Right lung (tissue), 5 donors: ENCODE results near the gene HELZ. TPM values are rescaled to one million over a fixed set of nuclear protein-coding genes. Genes with fewer than 3 reads are reported as not detected.
"Not testable (repeated sequence)": the region's sequence is repeated elsewhere in the genome, so short reads cannot be mapped to it uniquely, and the experiment has no call there.

Experiments used
- DNase-seq, 2 donors: peaks; one replicate each; pipeline ENCODE4 v3.0.0-alpha.2; 2013
- polyA plus RNA-seq, 5 donors: library from polyadenylated mRNA; unstranded; fragments of 120-200 nt; gene quantifications; one replicate each; pipeline versions ENCODE4 v1.2.1 to v1.2.3, GENCODE V29; 2013; ENCODE audit warnings: inconsistent platforms in 1 of 5, low replicate concordance in 1 of 5; ENCODE audit not compliant: insufficient read length in 5 of 5, insufficient read depth in 1 of 5

HELZ gene
- polyA plus RNA-seq, 5 donors, result 17.6 to 39.7 (median 35.7) TPM

DNA sequence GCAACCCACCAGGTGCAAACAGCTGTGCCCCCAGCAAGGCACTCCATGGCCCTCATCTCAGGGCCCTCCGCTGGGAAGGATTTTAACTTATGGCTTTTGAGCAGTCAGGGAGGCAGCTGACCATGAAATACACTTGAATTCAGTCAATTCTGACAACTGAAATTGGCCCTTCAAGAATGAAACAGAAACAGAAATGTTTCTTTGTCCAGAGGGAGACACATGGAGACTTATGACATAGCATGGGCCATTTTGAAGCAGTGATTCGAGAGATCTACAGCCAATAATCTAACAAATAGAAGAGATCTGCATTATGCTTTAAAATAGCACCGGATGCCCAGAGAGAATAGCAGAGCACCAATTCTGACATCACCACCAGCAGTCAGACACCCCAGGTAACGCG, 193.2 kb downstream of the HELZ start:
- no peak for DNase-seq

DNA sequence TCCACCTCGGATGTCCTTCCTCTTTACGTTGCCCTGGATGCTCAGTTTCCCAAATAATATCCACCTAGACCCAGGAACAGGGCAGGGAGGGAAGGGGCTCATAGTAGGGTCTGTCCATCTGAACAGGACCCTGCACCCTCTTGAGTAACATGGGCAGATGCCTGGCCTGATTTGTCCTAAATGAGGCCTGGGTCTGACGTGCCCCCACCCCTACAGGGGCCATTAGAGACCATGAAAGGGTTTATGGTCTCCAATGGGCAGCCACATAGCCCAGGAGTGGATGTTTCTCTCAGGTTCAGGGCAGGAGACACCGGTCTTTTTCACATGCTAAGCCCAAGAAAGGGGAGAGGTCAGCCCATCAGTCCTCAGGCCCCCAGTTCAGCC, 193.8 kb downstream of the HELZ start:
- no peak for DNase-seq

DNA sequence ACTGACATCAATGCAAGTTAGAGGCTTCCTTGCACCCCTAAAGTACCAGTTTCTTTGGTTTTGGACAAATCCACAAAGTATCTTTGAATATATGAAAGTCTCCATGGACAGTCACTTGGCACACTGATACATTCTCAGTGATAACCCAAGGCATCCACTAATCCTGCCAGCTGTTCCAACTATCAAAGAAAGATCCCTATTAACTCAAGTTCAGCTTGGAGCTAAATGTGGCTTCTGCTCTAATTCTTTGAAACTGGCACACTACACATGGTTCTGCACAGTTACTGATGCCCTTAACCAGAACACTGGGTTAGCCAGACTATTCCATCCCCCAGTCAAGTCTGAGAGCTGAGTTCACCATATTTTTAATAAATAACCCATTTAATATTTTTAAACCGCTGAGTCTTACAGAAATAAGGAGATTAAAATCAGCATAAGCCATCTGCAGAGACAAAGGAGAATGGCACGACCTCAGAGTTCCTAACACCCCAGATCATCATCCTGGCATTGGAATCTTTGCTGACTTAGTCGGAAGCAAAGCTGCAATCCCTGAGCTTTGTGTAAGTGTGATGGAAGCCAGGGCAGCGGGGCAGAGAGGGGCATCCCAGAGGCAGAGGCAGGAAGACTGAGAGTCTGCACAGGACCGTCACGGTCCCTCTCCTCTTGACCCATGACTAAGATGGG, 194.4 kb downstream of the HELZ start:
- no peak for DNase-seq

DNA sequence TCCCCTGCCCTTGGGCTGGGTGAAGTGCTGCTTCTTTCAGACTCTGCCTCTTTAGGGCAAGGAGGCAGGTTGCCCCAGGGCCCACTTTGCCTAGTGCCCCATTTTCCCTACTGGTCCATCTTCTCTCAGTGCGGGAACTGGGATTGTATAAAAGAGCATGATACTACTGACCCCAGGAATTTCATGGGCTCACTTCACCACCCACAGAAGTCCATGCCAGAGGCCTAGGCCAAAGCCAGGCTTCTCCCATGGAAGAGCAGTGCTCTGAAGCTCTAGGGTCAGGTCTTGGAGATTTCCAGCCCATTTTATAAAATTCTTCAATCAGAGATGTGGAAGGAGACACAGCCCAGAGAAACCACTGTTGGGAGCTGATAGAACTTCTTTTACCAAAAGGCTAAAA, 194.9 kb downstream of the HELZ start:
- no peak for DNase-seq

DNA sequence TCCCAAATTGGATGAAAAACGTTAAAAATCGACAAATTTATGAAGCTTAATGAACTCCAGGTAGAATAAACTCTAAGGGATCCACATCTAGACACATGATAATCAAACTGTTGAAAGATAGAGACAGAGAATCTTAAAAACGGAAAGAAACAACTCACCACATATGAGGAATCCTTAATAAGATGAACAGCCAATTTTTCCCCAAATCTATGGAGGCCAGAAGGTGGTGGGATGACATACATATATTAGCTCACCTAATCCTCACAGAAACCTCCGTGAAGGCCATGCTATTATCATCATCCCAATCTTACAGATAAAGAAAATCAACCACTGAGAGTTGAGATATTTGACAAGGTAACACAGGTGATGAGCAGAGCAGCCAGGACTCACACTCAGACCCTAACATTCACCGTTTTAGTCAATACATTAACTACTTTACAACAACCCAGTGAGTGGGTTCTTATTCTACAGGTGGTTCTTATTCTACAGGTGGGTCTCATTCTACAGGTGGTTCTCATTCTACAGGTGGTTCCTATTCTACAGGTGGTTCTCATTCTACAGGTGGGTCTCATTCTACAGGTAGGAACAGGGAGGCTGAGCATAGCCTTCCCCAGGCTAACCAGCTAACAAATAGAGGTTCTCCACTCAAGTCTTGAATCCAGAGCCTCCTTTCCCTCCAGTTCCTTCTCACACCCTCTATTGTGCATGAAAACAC, 195.8 kb downstream of the HELZ start:
- DNase-seq, result no peak

DNA sequence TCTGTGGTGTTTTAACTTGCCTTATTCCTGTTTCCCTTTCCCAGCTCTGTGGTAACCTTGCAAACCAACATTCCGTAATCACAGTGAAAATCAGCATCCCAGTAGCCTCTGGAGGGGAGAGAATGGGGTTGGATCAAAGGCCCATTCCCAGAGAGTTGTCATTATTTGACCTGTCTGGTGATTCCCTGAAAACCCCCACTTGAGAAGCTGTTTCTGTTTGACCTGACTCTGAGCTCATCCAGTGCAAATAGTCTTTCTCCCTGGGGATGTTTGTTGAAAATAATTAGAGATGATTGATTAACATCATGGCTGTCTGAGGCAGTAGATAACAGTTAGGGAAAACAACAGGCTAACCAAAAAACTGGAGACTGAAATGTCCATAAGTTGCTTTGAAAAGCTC, 197.6 kb downstream of the HELZ start:
- DNase-seq, result no peak

DNA sequence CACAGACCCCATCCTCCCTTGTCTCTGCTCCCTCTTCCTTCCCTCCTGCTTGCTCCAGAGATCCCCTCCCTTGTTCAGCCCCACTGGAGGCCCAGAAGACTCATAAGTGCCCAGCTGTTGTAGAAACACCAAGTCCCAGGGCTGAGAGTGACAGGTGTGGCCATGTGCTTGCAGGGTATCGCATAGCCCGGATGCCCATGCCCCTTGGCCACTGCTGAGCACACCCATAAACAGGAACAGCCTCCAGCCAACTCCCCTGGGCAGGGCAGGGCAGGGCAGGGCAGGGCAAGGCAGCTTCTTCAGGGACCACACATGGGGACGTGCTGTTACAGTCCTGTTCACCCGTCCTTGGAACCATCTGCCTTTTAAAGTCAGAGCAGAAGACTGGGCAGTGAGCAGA, 198.6 kb downstream of the HELZ start:
- no peak for DNase-seq

DNA sequence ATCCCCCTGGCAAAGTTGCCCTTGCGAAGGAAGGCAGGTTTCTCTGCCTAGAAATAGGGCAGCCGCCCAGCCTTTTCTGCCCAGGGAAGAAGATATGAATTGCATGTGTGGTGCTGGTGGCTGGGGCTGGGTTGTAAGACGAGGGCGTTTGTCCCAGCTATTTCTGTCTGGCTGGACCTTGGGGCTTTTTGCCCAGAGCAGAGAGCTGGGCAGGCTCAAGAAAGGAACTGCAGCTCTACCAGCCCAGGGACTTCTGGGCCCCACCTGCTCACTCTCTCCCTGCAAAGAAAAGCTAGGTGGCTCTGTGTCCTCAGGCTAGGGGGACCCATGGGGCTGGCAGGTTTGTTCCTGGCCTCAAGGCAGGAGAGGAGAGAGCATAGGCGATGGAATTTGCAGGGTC, 200.1 kb downstream of the HELZ start:
- DNase-seq, result no peak

DNA sequence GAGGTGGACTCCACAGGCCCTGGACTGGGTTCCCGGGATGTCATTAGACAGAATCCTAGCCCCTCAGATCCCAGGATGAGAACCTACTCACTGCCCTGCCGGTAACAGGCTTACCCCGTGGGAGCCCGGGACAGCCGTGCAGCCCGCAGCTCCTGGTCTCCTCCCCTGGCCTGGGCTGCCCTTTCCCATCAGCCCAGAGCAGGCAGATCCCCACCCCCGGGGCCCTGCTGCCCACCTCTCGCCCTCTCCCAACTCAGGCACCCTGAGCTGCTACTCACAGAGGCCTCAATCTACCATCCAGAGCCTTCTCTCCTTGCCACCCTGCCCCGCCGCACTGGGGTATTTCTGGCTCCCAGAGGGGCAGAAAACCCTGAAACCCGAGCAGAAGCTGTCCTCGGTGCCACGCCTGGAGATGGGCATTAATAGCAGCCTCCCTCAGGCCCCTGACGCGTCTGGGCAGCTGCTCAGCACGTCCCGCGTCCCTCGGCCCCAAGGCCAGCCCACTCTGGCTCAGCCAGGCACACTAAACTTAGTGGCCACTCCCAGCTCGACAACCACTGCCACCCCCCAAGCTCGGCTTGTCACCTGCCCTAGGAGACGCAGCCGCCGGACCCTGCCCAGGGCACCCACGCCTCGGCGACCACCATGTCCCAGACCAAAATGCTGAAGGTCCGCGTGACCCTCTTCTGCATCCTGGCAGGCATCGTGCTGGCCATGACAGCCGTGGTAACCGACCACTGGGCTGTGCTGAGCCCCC, 200.8 kb downstream of the HELZ start, which contains the start of gene CACNG1:
TSS of gene CACNG1 (plus strand) at position 539 of the 757 bp plus-strand sequence. CDS start at position 646, 107 bp downstream.
- DNase-seq, result no peak

DNA sequence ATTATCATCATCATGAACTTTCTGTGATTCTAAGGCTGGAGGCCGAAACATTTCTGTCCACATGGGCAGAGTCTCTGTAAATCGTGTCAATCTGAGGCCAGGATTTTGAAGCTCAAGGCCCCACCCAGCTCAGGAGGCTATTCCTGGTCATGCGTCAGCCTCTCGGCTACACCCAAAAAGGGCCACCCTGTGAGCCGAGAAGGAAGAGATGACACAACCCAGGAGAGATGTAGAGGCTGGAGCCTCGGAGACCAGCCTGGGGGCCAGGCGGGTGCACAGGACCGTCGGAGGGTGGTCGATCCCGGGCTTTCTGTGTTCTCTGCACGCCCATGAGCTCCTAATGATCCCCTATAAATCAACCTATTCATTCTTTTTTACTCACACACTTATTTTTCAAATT, 201.7 kb downstream of the HELZ start:
- no peak for DNase-seq

DNA sequence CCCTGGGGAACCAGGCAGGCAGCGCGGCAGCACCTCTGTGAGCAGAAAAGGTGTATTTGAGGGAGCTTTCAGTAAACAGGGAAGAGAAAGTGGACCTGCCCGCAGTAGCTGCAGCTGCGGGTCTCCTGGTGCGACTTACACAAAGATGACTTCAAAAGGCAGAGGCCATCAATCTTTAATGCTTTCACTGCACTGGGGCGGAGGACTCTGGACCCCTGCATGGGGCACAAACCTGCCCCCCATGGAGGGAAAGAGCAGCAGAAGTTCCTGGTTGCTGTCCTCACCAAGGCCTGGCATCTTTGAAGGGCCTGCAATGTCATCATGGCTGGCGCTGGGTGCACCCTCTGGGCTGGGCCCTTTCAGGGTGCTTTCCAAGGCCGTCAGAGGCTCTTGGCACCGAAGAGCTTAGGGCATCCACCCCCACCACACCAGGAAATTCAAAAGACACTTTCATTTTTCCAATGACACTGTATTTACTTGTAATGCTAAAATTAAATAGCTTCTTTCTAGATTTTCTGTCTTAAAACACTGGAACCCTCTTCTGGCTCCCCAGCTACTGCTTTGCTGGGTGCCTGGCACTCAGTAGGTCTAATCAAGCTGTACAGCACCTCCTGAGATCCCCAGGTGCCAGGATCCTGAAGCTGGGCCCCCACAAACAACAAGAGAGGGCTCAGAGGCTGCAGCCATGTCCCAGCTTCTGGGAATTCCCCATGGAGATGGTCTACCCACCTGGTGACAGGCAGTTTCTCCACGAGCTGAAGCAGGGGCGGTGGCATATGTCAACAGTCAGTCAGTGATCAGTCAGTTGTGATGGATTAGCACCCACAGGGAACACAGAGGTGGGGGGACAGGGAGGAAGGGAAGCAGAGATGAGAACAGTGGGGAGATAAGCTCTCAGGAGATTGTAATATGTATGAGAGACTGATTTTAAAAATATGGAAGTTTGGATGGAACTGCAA, 202.8 kb downstream of the HELZ start:
- DNase-seq, result no peak

DNA sequence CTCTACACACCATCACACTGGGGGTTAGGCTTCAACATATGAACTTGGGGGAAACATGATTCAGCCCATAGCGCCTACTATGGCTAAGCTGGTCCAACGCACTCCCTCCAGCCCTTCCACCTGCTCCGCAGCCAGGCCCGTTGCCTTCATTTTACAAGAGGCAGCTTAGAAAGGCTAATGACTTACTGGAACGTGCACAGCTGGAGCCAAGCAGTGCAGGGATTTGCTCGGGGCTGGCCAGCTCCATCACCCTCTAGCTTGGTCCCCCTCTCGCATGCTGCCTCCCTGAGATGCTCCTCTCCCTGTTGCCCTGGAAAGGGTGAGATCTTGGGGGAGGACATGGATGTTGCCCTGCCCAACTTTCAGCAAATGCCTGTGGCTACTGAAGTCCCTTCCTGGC, 203.5 kb downstream of the HELZ start:
- DNase-seq, result no peak

DNA sequence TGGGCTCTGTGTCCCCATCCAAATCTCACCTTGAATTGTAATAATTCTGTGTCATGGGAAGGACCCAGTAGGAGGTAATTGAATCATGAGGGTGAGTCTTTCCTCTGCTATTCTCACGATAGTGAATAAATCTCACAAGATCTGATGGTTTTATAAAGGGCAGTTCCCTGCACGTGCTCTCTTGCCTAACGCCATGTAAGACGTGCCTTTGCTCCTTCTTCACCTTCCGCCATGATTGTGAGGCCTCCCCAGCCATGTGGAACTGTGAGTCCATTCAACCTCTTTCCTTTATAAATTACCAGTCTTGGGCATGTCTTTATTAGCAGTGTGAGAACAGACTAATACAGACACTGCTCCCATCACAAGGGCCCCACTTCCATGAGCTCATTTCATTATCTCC, 203.9 kb downstream of the HELZ start:
- not testable (repeated sequence) for DNase-seq

DNA sequence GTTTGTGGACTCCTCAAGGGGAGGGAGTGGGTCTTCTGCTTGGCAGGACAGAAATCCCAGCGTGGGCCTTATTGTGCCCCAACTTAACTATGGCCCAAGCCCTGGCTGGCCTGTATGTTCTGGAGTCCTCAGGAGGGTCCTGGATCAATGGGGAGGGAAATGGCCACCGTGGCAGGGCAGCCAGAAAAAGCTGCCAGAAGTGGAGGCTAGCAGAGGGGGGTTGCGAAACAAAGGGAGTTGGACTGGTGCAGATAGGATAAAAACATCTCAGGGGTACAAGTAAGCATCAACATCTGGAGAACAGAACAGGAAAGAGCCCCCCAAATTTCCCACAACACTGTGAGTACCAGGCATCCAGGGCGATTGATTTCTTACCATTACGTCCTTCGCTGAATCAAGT, 204.3 kb downstream of the HELZ start:
- DNase-seq, result no peak

DNA sequence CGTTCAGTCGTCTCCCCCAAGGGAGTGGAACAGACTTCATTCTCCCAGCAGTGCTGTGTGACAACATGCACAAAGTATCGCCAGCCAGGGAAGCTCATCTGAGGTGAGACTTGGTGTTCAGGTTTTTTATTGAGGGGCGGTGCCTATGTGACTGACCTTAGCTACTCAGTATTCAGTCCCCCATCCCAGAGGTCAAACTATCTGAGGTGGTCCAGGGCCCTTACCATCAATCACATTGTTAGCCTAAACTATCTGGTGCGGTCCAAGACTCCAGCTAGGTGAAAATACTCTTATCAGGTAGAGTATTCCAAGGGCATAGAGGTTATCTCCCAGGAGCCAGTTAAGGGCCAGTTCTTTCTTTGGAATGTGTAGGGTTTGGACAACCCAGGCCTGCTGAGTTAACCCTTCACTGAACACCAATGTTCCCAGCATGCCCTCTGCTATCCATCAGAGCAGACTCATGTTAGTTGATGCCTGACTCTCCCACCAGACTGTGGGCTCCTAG, 206.1 kb downstream of the HELZ start:
- no peak for DNase-seq

DNA sequence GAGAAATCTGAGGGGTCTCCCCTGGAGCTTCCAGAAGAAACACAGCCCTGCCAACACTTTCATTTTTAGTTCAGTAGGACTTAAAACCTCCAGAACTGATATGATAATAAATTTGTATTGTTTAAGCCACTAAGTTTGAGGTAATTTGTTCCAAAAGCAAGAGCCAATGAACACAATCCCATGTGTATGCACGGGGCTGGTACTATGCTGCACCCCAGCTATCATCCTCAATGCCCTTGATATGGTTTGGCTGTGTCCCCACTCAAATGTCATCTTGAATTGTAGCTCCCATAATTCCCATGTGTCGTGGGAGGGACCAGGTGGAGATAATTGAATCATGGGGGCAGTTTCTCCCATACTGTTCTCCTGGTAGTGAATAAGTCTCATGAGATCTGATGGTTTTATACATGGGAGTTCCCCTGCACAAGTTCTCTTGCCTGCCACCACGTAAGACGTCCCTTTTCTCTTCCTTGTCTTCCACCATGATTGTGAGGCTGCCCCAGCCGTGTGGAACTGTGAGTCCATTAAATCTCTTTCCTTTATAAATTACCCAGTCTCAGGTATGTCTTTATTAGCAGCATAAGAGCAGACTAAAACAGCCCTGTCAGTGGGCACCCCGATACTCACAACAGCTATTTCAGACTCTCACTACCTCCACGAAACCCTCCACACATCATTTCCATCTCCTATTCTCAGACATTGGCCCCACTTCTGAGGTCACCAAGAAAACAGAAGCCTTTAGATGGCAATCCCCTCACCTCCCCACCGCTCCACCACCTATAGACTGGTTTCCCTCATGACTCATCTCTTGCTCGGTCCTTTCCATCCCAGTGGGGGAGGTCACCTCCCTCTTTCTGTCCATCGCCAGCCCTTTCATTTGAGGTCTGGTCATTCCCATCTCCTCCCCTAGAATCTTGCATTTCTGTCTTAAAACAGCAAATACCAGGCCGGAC, 209.6 kb downstream of the HELZ start:
- no peak for DNase-seq

DNA sequence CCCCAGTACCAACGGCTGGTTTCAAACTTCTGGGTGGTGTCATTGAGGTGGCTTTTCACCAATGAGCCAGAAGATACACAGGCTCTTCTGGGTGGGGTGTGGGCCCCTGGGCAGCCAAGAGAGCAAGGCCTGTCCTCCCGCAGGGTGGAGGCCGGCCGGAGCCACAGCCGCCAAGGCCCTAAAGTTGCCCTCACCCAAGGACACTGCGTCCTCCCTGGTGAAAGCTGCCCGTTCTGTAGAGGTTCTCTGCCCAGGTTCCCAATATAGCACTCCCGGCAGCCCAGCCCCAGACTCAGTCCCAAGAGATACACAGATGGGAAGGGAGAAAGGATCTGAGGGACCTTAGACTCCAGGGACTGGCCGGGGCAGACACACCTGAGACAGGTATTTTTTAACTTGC, 211.4 kb downstream of the HELZ start:
- no peak for DNase-seq

DNA sequence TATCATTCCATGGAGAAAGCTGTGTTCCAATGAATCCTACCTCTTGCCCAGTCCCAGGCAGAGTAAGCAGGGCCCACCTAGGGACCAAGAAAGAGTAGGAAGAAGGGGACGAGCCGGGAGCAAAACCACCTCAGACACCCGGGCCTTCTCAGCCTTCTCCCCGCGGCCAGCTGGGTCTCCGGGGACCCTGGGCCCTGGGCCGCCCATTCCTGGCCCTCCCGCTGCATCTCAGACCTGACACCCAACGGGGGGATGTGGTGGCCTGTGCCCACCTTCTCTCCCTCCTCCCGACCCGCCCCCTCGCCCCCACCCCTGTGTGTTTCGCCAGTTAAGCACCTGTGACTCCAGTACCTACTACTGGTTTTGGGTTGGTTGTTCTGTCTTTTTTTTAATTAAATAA, 212.0 kb downstream of the HELZ start:
- DNase-seq, result no peak

DNA sequence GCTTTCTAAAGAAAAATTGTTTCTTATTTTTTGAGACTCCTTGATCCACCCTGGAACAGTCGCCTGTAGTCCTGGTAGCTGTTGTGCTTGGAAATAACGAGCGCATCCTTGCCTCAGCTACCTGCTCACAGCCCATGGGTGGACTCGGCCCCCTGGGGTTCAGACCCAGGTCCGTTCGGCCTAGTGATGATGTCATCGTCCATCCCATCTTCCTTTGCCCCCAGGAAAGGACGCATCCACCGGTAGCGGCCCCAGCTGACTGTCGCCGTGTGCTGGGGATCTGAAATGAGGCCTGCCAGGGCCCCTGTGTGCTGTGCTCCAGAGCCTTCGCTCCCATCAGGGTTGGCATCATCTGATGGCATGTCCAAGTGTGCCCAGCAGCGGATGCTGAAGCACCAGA, 212.6 kb downstream of the HELZ start:
- no peak for DNase-seq

DNA sequence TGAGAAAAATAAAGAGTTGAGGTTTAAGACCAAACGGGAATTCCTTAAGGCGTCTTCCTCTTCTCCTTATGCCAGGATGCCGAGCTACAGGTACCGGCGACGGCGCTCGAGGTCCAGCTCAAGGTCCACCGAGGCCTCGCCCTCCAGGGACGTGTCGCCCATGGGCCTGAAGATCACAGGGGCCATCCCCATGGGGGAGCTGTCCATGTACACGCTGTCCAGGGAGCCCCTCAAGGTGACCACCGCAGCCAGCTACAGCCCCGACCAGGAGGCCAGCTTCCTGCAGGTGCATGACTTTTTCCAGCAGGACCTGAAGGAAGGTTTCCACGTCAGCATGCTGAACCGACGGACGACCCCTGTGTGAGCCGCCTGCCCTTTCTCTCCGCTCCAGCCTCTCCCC, 214.4 kb downstream of the HELZ start:
- no peak for DNase-seq
